Astrocyte of the hippocampus (primary cell): ENCODE measurements around the gene ABLIM2.
A peak's percentile ranks its signal among the peaks of the same experiment; 100 is the strongest.

Source experiments
- DNase-seq: peaks from one replicate; pipeline ENCODE4 v3.0.0; 2011; ENCODE audit warnings: low read depth, low spot score

ABLIM2 gene

DNA sequence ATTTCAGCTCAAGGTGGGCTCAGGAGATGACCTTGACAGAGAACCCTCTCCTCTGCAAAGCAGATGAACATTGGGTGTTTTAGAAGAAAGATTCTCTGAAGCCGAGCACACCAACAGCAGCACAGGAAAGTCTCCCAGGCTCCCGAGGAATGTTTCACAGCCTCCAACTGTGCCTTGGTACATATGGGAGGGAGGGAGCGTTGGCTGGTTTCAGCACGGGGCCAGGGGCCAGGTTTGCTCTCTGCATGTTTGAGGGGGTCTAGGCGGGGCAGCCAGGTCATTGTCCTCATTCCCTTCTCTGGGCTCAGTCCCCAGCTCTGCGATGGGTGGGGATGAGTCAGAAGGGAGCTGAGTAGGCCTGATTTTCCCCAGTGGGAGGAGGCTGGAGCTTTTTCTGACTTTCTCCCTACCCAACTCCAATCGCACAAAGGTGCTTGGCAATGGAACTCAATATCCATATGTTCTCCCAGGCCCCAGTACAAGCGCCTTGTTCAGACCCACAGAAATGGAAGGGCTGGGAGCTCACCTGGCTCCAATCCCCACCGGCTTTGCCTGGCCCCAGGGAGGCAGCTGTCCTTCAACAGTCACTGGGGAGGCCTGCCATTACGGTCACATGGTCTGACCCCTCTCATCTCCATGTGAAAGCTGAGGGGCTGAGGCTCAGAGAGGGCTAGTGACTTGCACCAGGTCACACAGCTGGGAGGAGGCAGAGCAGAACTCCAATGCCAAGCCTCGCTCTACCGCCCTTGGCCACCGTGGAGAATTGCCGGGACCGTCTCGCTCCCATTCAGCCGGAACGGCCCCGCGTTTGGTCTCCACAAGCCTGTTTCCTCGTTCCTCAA, 110.6 kb downstream of the ABLIM2 start:
- no peak for DNase-seq

DNA sequence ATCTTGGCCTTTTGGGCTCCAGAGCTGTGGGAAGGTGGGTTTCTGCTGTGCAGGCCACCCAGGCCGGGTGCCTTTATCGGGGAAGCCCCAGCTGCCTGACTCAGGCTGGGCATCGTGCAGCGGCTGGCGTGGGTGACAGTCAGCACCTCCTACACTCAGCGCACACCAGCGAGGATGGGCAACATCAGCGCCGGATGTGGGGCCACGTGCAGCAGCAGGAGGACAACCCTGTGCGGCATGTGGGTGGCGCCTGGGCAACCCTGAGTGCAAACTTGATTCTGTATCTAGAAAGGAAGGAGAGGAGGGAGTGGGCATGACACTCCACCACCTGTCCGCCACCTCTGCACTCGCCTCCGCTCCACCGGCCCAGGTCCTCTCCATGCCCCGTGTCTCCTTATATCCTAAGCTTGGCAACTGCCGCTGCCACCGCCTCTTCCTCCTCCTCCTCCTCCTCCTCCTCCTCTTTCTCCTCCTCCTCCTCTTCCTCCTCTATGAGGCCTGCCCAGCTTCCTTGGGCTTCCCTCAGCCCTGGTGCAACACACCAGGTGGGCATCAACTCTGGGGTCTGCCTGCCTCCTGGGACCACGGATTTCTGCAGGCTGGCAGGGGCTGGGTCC, 111.6 kb downstream of the ABLIM2 start:
- DNase-seq = no peak

- DNase-seq = no peak
Observed at GRCh38 chr4:8045909-8046308, 112.7 kb downstream of the ABLIM2 start.

DNA sequence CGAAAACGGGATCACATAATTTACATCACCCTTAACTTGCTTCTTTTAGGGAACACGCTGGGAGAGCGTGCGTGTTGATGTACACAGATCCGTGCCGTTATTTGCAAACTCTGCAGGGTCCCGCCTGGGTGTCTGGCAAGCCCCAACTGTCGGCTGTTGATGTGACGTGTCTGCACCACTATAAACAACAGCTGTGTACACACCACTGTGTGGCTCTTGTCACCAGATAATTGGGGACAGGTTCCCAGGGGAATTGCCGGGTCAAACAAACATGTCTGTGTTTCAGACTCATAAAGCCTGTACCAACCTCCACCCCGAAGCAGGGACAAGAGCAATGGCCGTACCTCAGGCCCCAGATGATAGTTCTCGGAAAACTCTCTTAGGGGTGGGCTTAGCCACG, 113.9 kb downstream of the ABLIM2 start:
- DNase-seq = no peak

GRCh38 chr4:8044244-8044643, 114.4 kb downstream of the ABLIM2 start:
- DNase-seq = no peak

GRCh38 chr4:8043596-8043995, 115.0 kb downstream of the ABLIM2 start:
- no peak for DNase-seq

DNA sequence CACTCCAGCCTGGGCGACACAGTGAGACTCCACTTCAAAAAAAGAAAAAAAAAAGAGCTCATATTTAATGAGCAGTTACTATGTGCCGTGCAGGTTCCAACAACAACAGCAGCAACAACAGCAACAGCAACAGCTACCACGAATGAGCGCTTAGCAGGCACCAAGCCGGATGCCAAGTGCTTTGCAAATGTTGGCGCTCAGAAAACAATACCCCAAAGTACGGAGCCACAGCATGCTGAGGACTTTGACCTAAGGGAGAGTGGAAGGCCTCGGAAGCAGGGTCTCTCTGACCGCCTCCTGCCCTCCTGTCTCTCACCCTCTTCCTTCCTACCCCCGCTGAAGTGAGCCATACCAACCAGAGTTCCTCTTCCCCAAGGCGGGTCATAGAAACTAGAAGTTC, 116.7 kb downstream of the ABLIM2 start:
- no peak for DNase-seq

DNA sequence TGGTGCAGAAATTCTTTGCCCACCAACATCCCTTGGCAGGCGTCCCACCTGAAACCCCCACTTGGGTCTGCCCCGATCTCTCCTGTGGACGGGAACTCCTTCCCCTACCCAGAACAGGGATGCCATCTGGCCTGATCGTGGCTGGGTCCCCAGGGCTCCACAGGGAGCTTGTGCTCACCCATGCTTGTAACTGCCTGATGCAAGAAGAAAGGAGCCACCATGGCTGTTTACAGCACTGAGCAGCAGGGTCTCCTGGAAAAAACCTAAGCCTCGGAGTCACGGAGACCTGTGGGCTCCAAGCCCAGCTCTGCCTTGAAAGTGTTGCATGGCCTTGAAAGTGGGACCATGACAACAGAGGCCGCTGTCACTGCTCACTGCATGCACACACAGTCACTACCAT, 117.4 kb downstream of the ABLIM2 start:
- no peak for DNase-seq

DNA sequence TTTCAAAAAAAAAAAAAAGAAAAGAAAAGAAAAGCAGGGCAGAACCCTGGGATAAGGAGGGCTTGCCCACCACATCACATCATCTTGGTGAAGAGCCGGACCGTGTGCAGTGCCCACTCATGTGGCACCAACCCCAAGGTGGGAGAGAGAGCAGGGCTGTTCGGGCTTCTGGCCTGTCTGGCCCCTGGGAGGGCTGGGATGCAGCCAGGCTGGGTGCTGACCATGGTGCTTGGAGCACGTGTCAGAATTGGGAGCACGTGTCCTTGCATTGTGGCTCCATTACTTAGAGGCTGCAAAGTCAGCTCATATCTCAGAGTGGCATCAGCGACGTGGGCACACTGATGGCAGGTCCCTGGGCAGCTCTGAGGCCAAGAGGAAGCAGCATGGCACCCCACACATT, 118.0 kb downstream of the ABLIM2 start:
- peak; percentile 32 for DNase-seq

GRCh38 chr4:8039853-8040252, 118.8 kb downstream of the ABLIM2 start:
- DNase-seq = no peak

- DNase-seq = peak; percentile 37
Observed at GRCh38 chr4:8039290-8039689, 119.3 kb downstream of the ABLIM2 start.

GRCh38 chr4:8038719-8039251, 119.8 kb downstream of the ABLIM2 start:
- DNase-seq = no peak

GRCh38 chr4:8038083-8038482, 120.5 kb downstream of the ABLIM2 start:
- DNase-seq = no peak

GRCh38 chr4:8037150-8037769, 121.4 kb downstream of the ABLIM2 start:
- DNase-seq = no peak

GRCh38 chr4:8035371-8035780, 123.2 kb downstream of the ABLIM2 start:
- peak; percentile 78 for DNase-seq

- DNase-seq = no peak
Observed at GRCh38 chr4:8033829-8034528, 124.6 kb downstream of the ABLIM2 start.

GRCh38 chr4:8033067-8033755, 125.4 kb downstream of the ABLIM2 start:
- no peak for DNase-seq

DNA sequence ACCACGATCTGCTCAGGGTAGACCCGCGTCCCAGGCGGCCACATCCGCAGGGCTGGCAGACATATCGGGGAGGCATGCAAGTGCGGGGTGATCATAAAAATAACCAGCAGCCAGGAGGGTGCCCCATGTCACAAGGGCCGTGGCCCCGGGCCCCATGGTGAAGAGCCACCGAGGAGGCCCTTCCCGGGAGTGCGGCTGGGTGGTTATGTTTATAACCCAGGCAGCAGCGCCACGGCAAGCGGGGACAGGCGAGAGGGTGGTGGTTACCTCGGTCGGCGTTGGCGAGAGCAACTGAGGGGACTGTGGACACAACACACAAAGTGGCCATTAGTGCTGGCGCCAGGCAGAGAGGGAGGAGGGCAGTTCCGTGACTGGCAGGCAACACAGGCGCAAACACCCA, 126.2 kb downstream of the ABLIM2 start:
- DNase-seq = no peak

- no peak for DNase-seq
Observed at GRCh38 chr4:8030121-8030781, 128.4 kb downstream of the ABLIM2 start.

DNA sequence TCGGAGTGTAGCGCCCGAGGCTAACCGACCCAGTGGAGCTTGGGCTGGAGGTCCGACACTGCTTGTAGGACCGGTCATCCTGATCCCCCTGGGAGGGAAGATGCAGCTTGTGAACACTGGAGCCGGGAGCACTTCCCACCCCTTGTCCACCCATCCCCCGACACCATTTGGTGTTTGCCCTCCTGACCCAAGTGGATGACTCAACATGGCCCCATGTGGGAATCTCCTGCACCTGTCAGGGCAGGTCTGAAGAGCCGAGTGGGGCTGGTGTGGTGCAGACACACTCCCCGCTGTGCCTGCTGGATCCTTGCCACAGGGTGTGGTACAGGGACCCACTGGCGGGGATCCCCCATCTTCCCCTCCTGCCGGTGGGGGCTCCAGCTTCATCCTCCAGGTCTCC, 128.9 kb downstream of the ABLIM2 start:
- DNase-seq = no peak
